ENCODE data around the gene MRPS9.

GRCh38 chr2:105070010-105070865, 32.4 kb downstream of the MRPS9 start:
- TF ChIP-seq CTCF (conservative IDR thresholded peaks at IDR 0.05 in 1 of 2, IDR thresholded peaks at IDR 0.05 in 1 of 2; ENCODE audit: extremely low read depth in 1 of 2, insufficient read depth in 1 of 2, low read depth in 1 of 2, low read length in 2 of 2): no peak
- TF ChIP-seq EZH2 (IDR thresholded peaks at IDR 0.05; ENCODE audit: borderline replicate concordance, low read length): no peak
